ENCODE measurements around the gene CNN3. TPM values are rescaled to one million over a fixed set of nuclear protein-coding genes. Genes with fewer than 3 reads are reported as not detected.

Gene CNN3
- total RNA-seq, 2 experiments from 2014 or later = 10.0 to 10.6 TPM

GRCh38 chr1:94873520-94874351, 53.2 kb downstream of the CNN3 start:
- intact Hi-C loops (cut with micrococcal nuclease) = no loop called here
- no peak overlapping the region for H3K27ac Mint-ChIP-seq
- H3K36me3 Mint-ChIP-seq (ENCODE audit: low read depth) = no peaks in the 10 kb centered on the region
- no peaks in the 10 kb centered on the region for H3K9me3 Mint-ChIP-seq
- H3K4me1 Mint-ChIP-seq (ENCODE audit: low read depth) = peaks cover 7% of the 10 kb centered on the region
- DNase-seq = no peak
- no peak overlapping the region for H3K4me3 Mint-ChIP-seq
- CTCF ChIA-PET = interaction anchor here (0.9 to 1.3 kb wide), 4 partner anchors 20 to 171 kb away, joined by 3 to 4 read pairs (median 3); no protein-coding TSS in a partner anchor
- no peaks in the 10 kb centered on the region for H3K27me3 Mint-ChIP-seq (ENCODE audit: low read depth)

- CTCF ChIA-PET = interaction anchor here (1.2 to 1.3 kb wide), 3 partner anchors 19 to 172 kb away, joined by 3 to 5 read pairs (median 3); no protein-coding TSS in a partner anchor
- no peaks in the 10 kb centered on the region for H3K27me3 Mint-ChIP-seq (ENCODE audit: low read depth)
- H3K27ac Mint-ChIP-seq = no peak overlapping the region
- H3K4me3 Mint-ChIP-seq = no peak overlapping the region
- H3K9me3 Mint-ChIP-seq = no peaks in the 10 kb centered on the region
- intact Hi-C loops (cut with micrococcal nuclease) = no loop called here
- DNase-seq = no peak
- no peaks in the 10 kb centered on the region for H3K36me3 Mint-ChIP-seq (ENCODE audit: low read depth)
- H3K4me1 Mint-ChIP-seq (ENCODE audit: low read depth) = peaks cover 7% of the 10 kb centered on the region
Observed at GRCh38 chr1:94872771-94873495, 54.0 kb downstream of the CNN3 start.

- CTCF ChIA-PET = no interaction called here
- H3K27ac Mint-ChIP-seq = no peak overlapping the region
- intact Hi-C loops (cut with micrococcal nuclease) = no loop called here
Observed at GRCh38 chr1:94871031-94871430, 55.9 kb downstream of the CNN3 start.

GRCh38 chr1:94866164-94866807, 60.6 kb downstream of the CNN3 start:
- Mint-ChIP-seq H3K4me3 (no peak overlapping the region), H3K27ac (no peak overlapping the region), H3K27me3 (ENCODE audit: low read depth) (no peaks in the 10 kb centered on the region), H3K4me1 (ENCODE audit: low read depth) (no peaks in the 10 kb centered on the region), H3K9me3 (no peaks in the 10 kb centered on the region), H3K36me3 (ENCODE audit: low read depth) (no peaks in the 10 kb centered on the region)
- DNase-seq = no peak
- CTCF ChIA-PET = interaction anchor here (1.7 to 3.8 kb wide), 2 partner anchors 12 to 178 kb away, joined by 4 to 22 read pairs; no protein-coding TSS in a partner anchor
- intact Hi-C loops (cut with micrococcal nuclease) = no loop called here

More at GRCh38 chr1:94871031-94871430, 55.9 kb downstream of the CNN3 start:
- Mint-ChIP-seq H3K9me3 (no peaks in the 10 kb centered on the region), H3K4me1 (ENCODE audit: low read depth) (peaks cover 7% of the 10 kb centered on the region), H3K27me3 (ENCODE audit: low read depth) (no peaks in the 10 kb centered on the region), H3K4me3 (no peak overlapping the region), H3K36me3 (ENCODE audit: low read depth) (no peaks in the 10 kb centered on the region)
- DNase-seq = no peak

- no peaks in the 10 kb centered on the region for H3K4me1 Mint-ChIP-seq (ENCODE audit: low read depth)
- H3K4me3 Mint-ChIP-seq = no peak overlapping the region
- DNase-seq = no peak
- no peak overlapping the region for H3K27ac Mint-ChIP-seq
- no peaks in the 10 kb centered on the region for H3K27me3 Mint-ChIP-seq (ENCODE audit: low read depth)
- intact Hi-C loops (cut with micrococcal nuclease) = no loop called here
- H3K36me3 Mint-ChIP-seq (ENCODE audit: low read depth) = no peaks in the 10 kb centered on the region
- CTCF ChIA-PET = interaction anchor here (1.7 to 3.8 kb wide), 2 partner anchors 11 to 179 kb away, joined by 4 to 22 read pairs; no protein-coding TSS in a partner anchor
- no peaks in the 10 kb centered on the region for H3K9me3 Mint-ChIP-seq
Observed at GRCh38 chr1:94865360-94865759, 61.5 kb downstream of the CNN3 start.

- intact Hi-C loops (cut with micrococcal nuclease) = no loop called here
- CTCF ChIA-PET = interaction anchor here (3.8 kb wide), 1 partner anchor 10 kb away, joined by 22 read pairs; no protein-coding TSS in a partner anchor
- no peaks in the 10 kb centered on the region for H3K4me1 Mint-ChIP-seq (ENCODE audit: low read depth)
- no peaks in the 10 kb centered on the region for H3K9me3 Mint-ChIP-seq
- peaks cover under 1% of the 10 kb centered on the region for H3K27me3 Mint-ChIP-seq (ENCODE audit: low read depth)
- H3K27ac Mint-ChIP-seq = no peak overlapping the region
- DNase-seq = no peak
- no peak overlapping the region for H3K4me3 Mint-ChIP-seq
- H3K36me3 Mint-ChIP-seq (ENCODE audit: low read depth) = no peaks in the 10 kb centered on the region
Observed at GRCh38 chr1:94864821-94865220, 62.1 kb downstream of the CNN3 start.

- no peak for DNase-seq
- peaks cover 2% of the 10 kb centered on the region for H3K27me3 Mint-ChIP-seq (ENCODE audit: low read depth)
- H3K27ac Mint-ChIP-seq = no peak overlapping the region
- no peak overlapping the region for H3K4me3 Mint-ChIP-seq
- CTCF ChIA-PET = interaction anchor here (0.8 to 3.8 kb wide), 2 partner anchors 9 to 30 kb away, joined by 3 to 22 read pairs; no protein-coding TSS in a partner anchor
- H3K4me1 Mint-ChIP-seq (ENCODE audit: low read depth) = no peaks in the 10 kb centered on the region
- H3K36me3 Mint-ChIP-seq (ENCODE audit: low read depth) = no peaks in the 10 kb centered on the region
- intact Hi-C loops (cut with micrococcal nuclease) = no loop called here
- H3K9me3 Mint-ChIP-seq = no peaks in the 10 kb centered on the region
Observed at GRCh38 chr1:94863919-94864318, 63.0 kb downstream of the CNN3 start.

GRCh38 chr1:94863297-94863911, 63.5 kb downstream of the CNN3 start:
- no peaks in the 10 kb centered on the region for H3K9me3 Mint-ChIP-seq
- intact Hi-C loops (cut with micrococcal nuclease) = no loop called here
- H3K27ac Mint-ChIP-seq = no peak overlapping the region
- H3K4me1 Mint-ChIP-seq (ENCODE audit: low read depth) = no peaks in the 10 kb centered on the region
- CTCF ChIA-PET = interaction anchor here (0.8 to 3.8 kb wide), 3 partner anchors 9 to 180 kb away, joined by 3 to 22 read pairs (median 3); no protein-coding TSS in a partner anchor
- no peak overlapping the region for H3K4me3 Mint-ChIP-seq
- no peak for DNase-seq
- H3K36me3 Mint-ChIP-seq (ENCODE audit: low read depth) = no peaks in the 10 kb centered on the region
- peaks cover 3% of the 10 kb centered on the region for H3K27me3 Mint-ChIP-seq (ENCODE audit: low read depth)

GRCh38 chr1:94862718-94863117, 64.2 kb downstream of the CNN3 start:
- no peaks in the 10 kb centered on the region for H3K9me3 Mint-ChIP-seq
- no peak overlapping the region for H3K27ac Mint-ChIP-seq
- CTCF ChIA-PET = interaction anchor here (1.1 to 3.8 kb wide), 2 partner anchors 8 to 181 kb away, joined by 3 to 22 read pairs; no protein-coding TSS in a partner anchor
- no peaks in the 10 kb centered on the region for H3K36me3 Mint-ChIP-seq (ENCODE audit: low read depth)
- no peak overlapping the region for H3K4me3 Mint-ChIP-seq
- peaks cover 5% of the 10 kb centered on the region for H3K27me3 Mint-ChIP-seq (ENCODE audit: low read depth)
- no peaks in the 10 kb centered on the region for H3K4me1 Mint-ChIP-seq (ENCODE audit: low read depth)
- intact Hi-C loops (cut with micrococcal nuclease) = no loop called here
- no peak for DNase-seq

GRCh38 chr1:94859174-94859573, 67.7 kb downstream of the CNN3 start:
- H3K4me3 Mint-ChIP-seq = no peak overlapping the region

GRCh38 chr1:94858276-94858675, 68.6 kb downstream of the CNN3 start:
- no peak for DNase-seq
- H3K9me3 Mint-ChIP-seq = no peaks in the 10 kb centered on the region
- H3K4me1 Mint-ChIP-seq (ENCODE audit: low read depth) = no peaks in the 10 kb centered on the region
- H3K27ac Mint-ChIP-seq = no peak overlapping the region
- H3K4me3 Mint-ChIP-seq = no peak overlapping the region
- intact Hi-C loops (cut with micrococcal nuclease) = no loop called here
- H3K36me3 Mint-ChIP-seq (ENCODE audit: low read depth) = no peaks in the 10 kb centered on the region
- H3K27me3 Mint-ChIP-seq (ENCODE audit: low read depth) = peaks cover 5% of the 10 kb centered on the region
- CTCF ChIA-PET = no interaction called here

More at GRCh38 chr1:94859174-94859573, 67.7 kb downstream of the CNN3 start:
- Mint-ChIP-seq H3K9me3 (no peaks in the 10 kb centered on the region), H3K27me3 (ENCODE audit: low read depth) (peaks cover 5% of the 10 kb centered on the region), H3K36me3 (ENCODE audit: low read depth) (no peaks in the 10 kb centered on the region), H3K4me1 (ENCODE audit: low read depth) (no peaks in the 10 kb centered on the region), H3K27ac (no peak overlapping the region)
- intact Hi-C loops (cut with micrococcal nuclease) = no loop called here
- DNase-seq = no peak
- CTCF ChIA-PET = interaction anchor here (1.2 kb wide), 1 partner anchor 184 kb away, joined by 6 read pairs; no protein-coding TSS in a partner anchor

Measured in activated naive CD4-positive, alpha-beta T cell treated with anti-CD3 and anti-CD28 coated beads for 36 hours (primary cell).